Parathyroid adenoma (tissue), 2 donors: ENCODE measurements around the gene UBAC1.

Experiments used
- H2AFZ ChIP-seq: fragments of 300-600 bp; sonication (generic); one replicate; pipeline ENCODE4 v1.7.0; 2017; ENCODE audit warnings: antibody characterized with exemption, mild to moderate bottlenecking
- H3K27ac ChIP-seq: fragments of 300-600 bp; sonication (generic); one replicate; pipeline ENCODE4 v1.7.0; 2017
- H3K27me3 ChIP-seq: fragments of 300-600 bp; sonication (generic); one replicate; pipeline ENCODE4 v1.7.0; 2017; ENCODE audit warnings: low read length; ENCODE audit not compliant: control insufficient read depth, insufficient read depth
- H3K36me3 ChIP-seq: fragments of 300-600 bp; sonication (generic); one replicate; pipeline ENCODE4 v1.7.0; 2017; ENCODE audit warnings: low read length; ENCODE audit not compliant: control insufficient read depth, insufficient read depth
- H3K4me1 ChIP-seq: fragments of 300-600 bp; sonication (generic); one replicate; pipeline ENCODE4 v1.7.0; 2017; ENCODE audit warnings: control low read depth
- H3K4me2 ChIP-seq: fragments of 300-600 bp; sonication (generic); one replicate; pipeline ENCODE4 v1.7.0; 2017; ENCODE audit warnings: low read length
- H3K4me3 ChIP-seq: fragments of 300-600 bp; sonication (generic); one replicate; pipeline ENCODE4 v1.7.0; 2017; ENCODE audit warnings: low read depth, low read length
- H3K79me2 ChIP-seq: fragments of 300-600 bp; sonication (generic); one replicate; pipeline ENCODE4 v1.7.0; 2017; ENCODE audit warnings: control low read depth
- H3K9ac ChIP-seq: fragments of 300-600 bp; sonication (generic); one replicate; pipeline ENCODE4 v1.7.0; 2017; ENCODE audit warnings: mild to moderate bottlenecking
- H3K9me3 ChIP-seq: fragments of 300-600 bp; sonication (generic); one replicate; pipeline ENCODE4 v1.7.0; 2017; ENCODE audit warnings: low read length; ENCODE audit not compliant: control insufficient read depth
- CTCF ChIP-seq: fragments of 300-600 bp; sonication (generic); IDR thresholded peaks from one replicate; pipeline ENCODE4 v1.7.0; 2017; ENCODE audit warnings: antibody characterized with exemption, mild to moderate bottlenecking
- donor health status: primary hyperparathyroidism.

Gene UBAC1

GRCh38 chr9:136007934-136008692 lies 46.9 kb upstream of the UBAC1 start:
- H3K27ac ChIP-seq, result peak overlapping the region; percentile 19

GRCh38 chr9:136007276-136007933 lies 46.2 kb upstream of the UBAC1 start:
- H3K4me3 ChIP-seq, result no peak overlapping the region
- H2AFZ ChIP-seq, result no peak overlapping the region
- no peaks in the 10 kb centered on the region for H3K9me3 ChIP-seq
- no peaks in the 10 kb centered on the region for H3K36me3 ChIP-seq
- no peaks in the 10 kb centered on the region for H3K79me2 ChIP-seq
- no peaks in the 10 kb centered on the region for H3K27me3 ChIP-seq
- no peak for TF ChIP-seq CTCF
- H3K4me1 ChIP-seq, result no peaks in the 10 kb centered on the region
- no peak overlapping the region for H3K27ac ChIP-seq
- no peak overlapping the region for H3K9ac ChIP-seq
- no peak overlapping the region for H3K4me2 ChIP-seq

More at GRCh38 chr9:136007934-136008692, 46.9 kb upstream of the UBAC1 start:
- no peak overlapping the region for H3K4me2 ChIP-seq
- H3K36me3 ChIP-seq, result no peaks in the 10 kb centered on the region
- H3K27me3 ChIP-seq, result no peaks in the 10 kb centered on the region
- H2AFZ ChIP-seq, result no peak overlapping the region
- H3K4me1 ChIP-seq, result no peaks in the 10 kb centered on the region
- no peak overlapping the region for H3K9ac ChIP-seq
- H3K79me2 ChIP-seq, result no peaks in the 10 kb centered on the region
- no peak for TF ChIP-seq CTCF
- no peak overlapping the region for H3K4me3 ChIP-seq
- no peaks in the 10 kb centered on the region for H3K9me3 ChIP-seq

- H3K4me2 ChIP-seq, result no peak overlapping the region
- no peak overlapping the region for H3K4me3 ChIP-seq
- no peak overlapping the region for H3K9ac ChIP-seq
- no peak overlapping the region for H3K27ac ChIP-seq
- H3K4me1 ChIP-seq, result no peaks in the 10 kb centered on the region
- TF ChIP-seq CTCF, result no peak
- no peaks in the 10 kb centered on the region for H3K79me2 ChIP-seq
- no peak overlapping the region for H2AFZ ChIP-seq
- H3K9me3 ChIP-seq, result no peaks in the 10 kb centered on the region
- H3K27me3 ChIP-seq, result no peaks in the 10 kb centered on the region
- H3K36me3 ChIP-seq, result no peaks in the 10 kb centered on the region
These were observed 45.0 kb upstream of the UBAC1 start for GRCh38 chr9:136006169-136006568.

- H2AFZ ChIP-seq, result no peak overlapping the region
- H3K27me3 ChIP-seq, result no peaks in the 10 kb centered on the region
- no peak for TF ChIP-seq CTCF
- H3K4me1 ChIP-seq, result no peaks in the 10 kb centered on the region
- no peaks in the 10 kb centered on the region for H3K9me3 ChIP-seq
- no peak overlapping the region for H3K9ac ChIP-seq
- H3K27ac ChIP-seq, result no peak overlapping the region
- no peak overlapping the region for H3K4me2 ChIP-seq
- no peaks in the 10 kb centered on the region for H3K36me3 ChIP-seq
- H3K4me3 ChIP-seq, result no peak overlapping the region
- H3K79me2 ChIP-seq, result no peaks in the 10 kb centered on the region
These were observed 43.5 kb upstream of the UBAC1 start for GRCh38 chr9:136004712-136005111.
